ENCODE data around the gene TIMM22.
"Not testable (repeated sequence)": the region's sequence is repeated elsewhere in the genome, so short reads cannot be mapped to it uniquely, and the experiment has no call there.

Gene TIMM22

DNA sequence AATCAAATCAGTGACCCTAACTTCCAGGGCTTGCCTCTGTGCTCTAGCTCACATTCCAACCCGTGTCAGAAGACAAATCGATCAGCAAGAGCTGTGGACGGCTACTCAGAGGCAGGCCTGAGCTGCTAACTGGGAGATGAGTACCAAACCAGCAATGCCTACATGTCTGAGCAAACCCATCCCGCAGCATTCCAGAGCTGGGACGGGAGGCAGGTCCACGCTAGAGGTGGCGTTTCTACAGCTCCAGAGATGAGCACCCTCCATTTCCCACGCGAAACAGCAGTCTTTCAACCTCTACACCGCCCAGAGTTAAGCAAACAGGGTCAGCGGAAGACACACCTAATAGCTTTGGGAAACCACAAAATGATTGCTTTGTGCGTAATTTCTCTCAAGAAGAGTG, 23.9 kb upstream of the TIMM22 start:
- DNase-seq, result peak; percentile 15

DNA sequence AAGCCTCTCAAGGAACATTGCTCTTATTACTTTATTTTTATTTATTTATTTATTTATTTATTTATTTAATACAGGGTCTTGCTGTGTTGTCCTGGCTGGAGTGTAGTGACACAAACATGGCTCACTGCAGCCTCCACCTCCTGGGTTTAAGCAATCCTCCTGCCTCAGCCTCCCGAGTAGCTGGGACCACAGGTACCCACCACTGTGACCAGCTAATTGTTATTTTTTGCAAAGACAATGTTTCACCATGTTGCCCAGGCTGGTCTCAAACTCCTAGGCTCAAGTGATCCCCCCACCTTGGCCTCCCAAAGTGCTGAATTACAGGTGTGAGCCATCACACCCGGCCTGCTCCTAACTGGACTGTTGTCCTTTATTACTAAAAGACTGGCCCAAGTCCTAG, 22.2 kb upstream of the TIMM22 start:
- not testable (repeated sequence) for DNase-seq

- no peak for DNase-seq
Observed at GRCh38 chr17:975371-975915, 21.5 kb upstream of the TIMM22 start.

- DNase-seq, result no peak
Observed at GRCh38 chr17:976312-976711, 20.6 kb upstream of the TIMM22 start.

DNA sequence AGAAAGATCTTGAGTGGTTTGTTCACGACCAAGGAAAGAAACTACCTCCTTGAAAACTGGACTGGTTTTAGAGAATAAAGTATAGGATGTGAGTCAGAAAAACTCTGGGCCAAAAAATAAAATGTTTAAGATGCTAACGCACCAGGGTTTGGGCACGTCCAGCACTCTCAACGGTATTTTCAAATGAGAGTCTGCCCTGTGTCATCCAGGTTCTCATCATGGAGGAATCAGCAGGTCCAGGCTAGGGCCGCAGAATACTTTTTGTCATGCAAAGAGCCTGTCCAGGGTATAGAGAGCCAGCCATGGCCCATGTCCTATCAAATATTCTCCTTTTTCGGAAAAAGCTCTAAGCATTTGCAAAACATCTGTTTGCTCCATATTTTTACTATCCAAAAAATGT, 19.8 kb upstream of the TIMM22 start:
- DNase-seq, result no peak

DNA sequence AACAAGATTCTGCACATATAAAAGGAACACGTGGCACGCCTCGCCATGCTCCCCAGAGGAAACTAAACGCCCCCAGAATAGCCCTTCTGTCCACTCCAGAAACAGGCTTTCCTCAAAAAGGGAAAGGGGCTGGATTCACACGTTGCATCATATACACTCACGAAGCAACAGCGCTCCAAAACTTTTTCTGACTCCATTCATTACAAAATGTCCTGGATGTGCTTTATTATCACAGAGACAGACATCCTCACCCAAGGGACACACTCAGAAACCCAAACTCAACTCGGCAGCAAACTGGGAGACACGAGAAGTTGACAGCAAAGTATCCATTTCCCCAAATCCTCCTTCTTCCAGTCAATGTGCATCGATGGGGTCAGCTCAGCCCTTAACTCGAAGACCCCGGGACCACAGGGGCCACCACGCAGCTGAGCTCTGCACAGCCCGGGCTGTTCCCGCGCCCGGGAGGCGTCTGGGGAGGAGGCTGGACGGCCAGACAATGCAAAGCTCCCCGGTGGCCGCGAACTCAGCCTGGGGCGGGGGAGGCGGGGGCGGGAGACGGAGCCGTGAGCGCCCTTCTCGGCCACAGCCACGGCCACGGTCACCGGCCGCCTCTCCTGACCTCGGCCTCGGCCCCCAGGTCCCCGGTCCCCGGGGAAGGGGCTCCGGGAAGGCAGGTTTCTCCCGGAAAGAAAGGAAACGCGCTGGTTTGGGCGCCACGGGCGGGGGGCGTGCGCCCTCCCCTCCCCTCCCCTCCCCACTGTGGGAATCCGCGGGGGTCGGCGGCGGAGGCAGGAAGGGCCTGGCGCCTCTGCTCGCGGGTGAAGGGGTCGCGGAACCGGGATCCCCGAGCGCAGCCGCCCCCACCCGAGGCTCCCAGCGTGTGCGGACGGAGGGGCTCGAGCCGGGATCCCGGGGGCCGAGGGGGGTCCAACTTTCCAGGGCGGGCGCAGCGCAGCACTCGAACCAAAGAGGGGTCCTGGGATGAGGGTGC, 18.5 kb upstream of the TIMM22 start:
- DNase-seq, result peak; percentile 33

GRCh38 chr17:979212-979538, 17.8 kb upstream of the TIMM22 start:
- DNase-seq, result no peak

DNA sequence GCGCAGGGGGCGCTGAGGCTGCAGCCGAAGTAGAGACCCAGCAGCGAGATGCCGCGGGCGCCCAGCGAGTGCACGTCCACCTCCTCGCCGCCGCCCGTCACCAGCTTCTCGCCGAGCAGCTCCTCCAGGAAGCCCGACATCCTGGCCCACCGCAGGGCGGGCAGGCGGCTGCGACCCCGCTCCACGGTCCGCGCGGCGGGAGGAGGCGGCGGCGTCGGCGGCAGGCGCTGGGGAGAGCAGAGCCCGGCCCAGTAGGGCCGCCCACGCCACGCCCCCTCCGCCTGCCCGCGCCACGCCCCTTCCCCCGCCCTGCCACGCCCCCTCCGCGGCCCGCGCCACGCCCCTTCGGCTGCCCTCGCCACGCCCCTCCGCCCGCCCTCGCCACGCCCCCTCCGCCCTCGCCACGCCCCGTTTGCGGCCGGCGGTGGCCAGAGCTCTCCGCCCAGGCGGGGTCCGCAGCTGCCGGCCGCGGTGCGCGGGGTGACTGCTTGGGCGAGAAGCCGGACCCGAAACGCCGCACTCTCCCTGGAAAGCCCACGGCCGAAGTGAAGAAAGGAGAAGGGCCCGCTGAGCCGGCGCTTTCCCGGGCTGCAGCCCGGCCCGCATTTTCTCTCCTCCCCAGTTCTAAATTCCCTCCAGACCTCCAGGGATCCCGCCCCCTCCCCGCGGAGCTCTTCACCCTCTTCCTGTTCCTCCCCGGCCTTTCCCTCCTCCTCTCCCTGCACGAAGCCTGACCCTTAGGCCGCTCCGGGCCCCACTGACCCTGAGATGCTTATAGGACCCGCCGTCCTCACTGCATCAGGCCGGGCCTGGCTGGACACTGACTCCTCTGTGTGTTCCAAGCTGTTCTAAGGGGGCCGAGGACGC, 17.2 kb upstream of the TIMM22 start, which contains the start of gene NXN:
Gene NXN (minus strand): TSS at position 238 of the 867 bp plus-strand sequence.
- peak; percentile 14 for DNase-seq

GRCh38 chr17:980406-981291, 16.3 kb upstream of the TIMM22 start:
- DNase-seq, result peak; percentile 90

DNA sequence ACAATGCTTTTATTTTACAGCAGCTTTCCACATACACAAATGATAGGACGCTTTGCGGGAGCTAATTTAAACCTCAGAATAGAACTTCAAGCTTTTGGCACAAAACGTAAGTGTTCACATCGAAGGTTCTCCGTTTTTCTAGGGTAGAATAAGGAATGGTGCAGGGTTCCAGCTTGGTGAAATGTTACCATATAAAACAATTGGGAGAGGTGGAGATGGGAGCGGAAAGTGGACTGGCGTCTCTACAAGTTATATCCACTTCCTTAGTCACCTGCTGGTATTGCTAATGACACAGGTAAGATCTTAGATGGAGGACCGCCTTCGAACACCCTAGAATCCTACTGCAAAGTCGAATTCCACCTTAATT, 15.7 kb upstream of the TIMM22 start:
- DNase-seq, result no peak

- DNase-seq, result no peak
Observed at GRCh38 chr17:983921-984320, 13.0 kb upstream of the TIMM22 start.

- DNase-seq, result no peak
Observed at GRCh38 chr17:986322-986929, 10.5 kb upstream of the TIMM22 start.

- no peak for DNase-seq
Observed at GRCh38 chr17:987931-988330, 9.0 kb upstream of the TIMM22 start.

GRCh38 chr17:988561-988960, 8.4 kb upstream of the TIMM22 start:
- no peak for DNase-seq

DNA sequence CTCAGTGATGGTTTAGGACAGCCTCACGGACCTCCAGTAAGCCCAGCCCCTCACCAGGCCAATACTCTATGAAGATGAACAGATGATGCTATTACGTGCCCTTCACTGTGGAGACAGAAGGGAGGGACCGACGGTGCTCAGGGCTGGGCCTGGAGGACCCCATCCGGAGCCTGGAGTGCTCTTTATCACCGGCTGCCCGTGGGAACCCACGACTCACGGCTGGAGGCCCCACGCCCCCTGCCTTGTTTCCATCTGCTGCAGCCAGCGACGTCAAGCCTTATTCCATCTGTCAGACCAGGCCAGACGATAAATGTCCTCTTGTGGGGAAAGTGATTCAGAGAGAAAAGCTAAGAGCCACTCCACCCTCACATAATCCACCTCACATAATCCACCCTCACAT, 4.0 kb upstream of the TIMM22 start:
- no peak for DNase-seq

DNA sequence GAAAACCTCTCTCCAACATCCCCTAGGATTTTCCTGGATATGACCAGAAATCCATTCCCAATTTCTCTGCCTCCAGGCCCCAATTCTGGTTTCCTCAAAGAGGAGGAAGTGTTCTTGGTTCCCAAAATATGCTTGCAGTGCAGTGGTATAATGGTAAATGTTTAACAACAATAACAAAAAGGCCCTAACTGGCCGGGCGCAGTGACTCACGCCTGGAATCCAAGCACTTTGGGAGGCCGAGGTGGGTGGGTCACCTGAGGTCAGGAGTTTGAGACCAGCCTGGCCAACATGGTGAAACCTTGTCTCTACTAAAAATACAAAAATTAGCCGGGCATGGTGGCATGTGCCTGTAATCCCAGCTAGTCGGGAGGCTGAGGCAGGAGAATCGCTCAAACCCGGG, 1.6 kb upstream of the TIMM22 start:
- not testable (repeated sequence) for DNase-seq

- no peak for DNase-seq
Observed at GRCh38 chr17:998111-998510, 1.2 kb downstream of the TIMM22 start.

DNA sequence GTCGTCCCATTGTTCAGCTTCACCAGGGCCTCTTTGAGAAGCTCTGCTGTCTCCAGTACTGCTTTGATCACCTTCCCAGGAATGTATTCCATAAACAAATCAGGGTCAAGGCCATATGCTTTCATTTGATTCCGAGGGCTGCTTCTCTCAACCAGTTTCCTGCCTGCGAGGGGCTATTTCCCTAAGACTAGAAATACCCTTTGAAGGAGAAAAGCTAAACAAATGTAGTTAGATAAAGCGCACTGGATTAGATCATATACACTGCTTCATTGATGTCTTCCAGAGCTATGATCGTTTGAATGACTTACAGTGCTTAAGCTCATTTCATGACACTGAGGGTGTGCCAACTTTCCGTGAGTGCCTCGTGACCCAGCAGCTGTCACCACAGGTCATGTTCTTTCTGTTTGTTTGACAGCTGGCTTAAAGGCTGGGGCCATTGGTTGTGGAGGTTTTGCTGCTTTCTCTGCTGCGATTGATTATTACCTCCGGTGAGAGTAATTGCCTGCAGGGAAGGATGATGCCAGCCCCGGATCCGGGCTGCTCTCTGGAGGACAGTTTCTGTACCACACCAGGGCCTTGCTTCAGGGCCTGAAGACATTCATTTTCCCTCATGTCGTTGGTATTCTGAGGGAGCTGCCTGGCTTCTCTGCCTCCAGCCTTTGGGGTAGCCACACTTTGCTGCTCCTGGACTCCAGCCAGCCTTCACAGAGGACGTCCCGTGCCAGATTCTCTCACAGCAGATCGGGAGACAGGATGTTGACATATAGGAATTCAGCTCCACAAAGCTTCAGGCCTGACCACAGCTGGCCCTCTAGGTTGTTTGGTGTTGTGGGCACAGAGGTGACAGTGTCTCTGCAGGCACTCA, 3.9 kb downstream of the TIMM22 start:
- peak; percentile 24 for DNase-seq

GRCh38 chr17:1001640-1002411, 4.9 kb downstream of the TIMM22 start:
- no peak for DNase-seq

DNA sequence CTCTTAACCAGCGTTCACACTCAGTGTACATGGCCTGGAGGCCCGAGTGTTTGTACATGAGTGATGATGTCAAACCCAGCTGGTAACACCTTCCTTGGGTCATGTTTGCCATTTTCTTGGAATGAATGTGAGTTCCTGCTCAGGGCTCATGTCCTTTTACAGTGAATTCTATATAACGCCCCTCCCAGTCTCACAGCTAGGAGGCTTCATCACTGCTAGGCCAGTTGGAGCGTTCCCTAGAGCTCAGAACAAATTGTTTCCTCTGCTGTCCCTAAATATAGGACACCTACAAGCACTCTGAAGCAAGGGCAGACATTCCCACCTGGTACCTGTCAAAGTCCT, 5.5 kb downstream of the TIMM22 start:
- DNase-seq, result no peak
